Measurements from ENCODE around the gene DSC1. TPM values are rescaled to one million over a fixed set of nuclear protein-coding genes. Genes with fewer than 3 reads are reported as not detected.
"Not testable (repeated sequence)": the region's sequence is repeated elsewhere in the genome, so short reads cannot be mapped to it uniquely, and the experiment has no call there.

DSC1 gene
- total RNA-seq, 2 experiments from 2014 or later, result 0.20 to 0.24 TPM

DNA sequence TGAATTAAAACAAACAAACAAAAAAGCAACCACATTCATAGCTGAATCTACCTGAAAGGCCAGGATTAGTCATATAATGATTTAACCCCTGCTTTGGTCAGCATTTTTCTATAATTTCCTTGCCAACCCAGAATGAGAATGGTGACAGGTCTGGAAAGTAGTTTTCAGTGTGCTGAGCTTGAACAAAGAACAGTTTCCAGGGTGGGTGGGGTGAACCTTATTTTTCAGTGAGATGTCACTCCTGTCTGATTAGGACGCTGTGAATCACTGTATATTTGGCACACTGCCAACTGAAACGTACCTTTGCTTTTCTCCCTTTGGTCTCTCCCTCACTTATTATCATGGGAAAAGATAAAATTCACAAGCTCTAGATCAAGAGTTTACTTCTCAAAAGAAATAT lies 35.0 kb upstream of the DSC1 start:
- CTCF ChIA-PET, result no interaction called here

DNA sequence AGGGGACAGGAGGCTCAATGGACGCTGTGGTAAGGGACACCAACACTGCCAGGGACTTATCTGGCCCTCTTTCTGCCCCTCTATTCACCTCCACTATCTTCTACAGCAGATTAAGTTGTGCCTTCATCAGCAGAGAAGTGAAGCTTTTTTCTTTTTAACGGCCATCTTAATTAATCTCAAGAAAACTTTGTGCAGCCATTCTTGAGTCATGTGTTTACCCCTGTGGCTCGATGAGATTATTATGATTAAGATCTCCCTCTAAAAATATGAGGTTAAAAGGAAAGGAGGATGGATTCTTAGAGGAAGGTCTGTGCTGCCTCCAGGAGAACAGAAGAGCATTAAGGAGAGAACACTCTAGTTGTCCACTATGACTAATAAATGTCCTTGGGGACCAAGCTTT lies 32.4 kb upstream of the DSC1 start:
- H3K4me1 Mint-ChIP-seq (ENCODE audit: low read depth), result peaks cover 3% of the 10 kb centered on the region
- no peaks in the 10 kb centered on the region for H3K27me3 Mint-ChIP-seq (ENCODE audit: low read depth)
- CTCF ChIA-PET, result interaction anchor here (0.6 kb wide), 1 partner anchor 35 kb away, joined by 3 read pairs; no protein-coding TSS in a partner anchor
- intact Hi-C loops (cut with micrococcal nuclease), result no loop called here
- H3K4me3 Mint-ChIP-seq, result no peak overlapping the region
- no peak overlapping the region for H3K27ac Mint-ChIP-seq
- no peak for DNase-seq
- no peaks in the 10 kb centered on the region for H3K9me3 Mint-ChIP-seq
- no peaks in the 10 kb centered on the region for H3K36me3 Mint-ChIP-seq (ENCODE audit: low read depth)

More for the DNA sequence above, 35.0 kb upstream of the DSC1 start:
- Mint-ChIP-seq H3K4me1 (ENCODE audit: low read depth) (peaks cover 3% of the 10 kb centered on the region), H3K4me3 (no peak overlapping the region), H3K27me3 (ENCODE audit: low read depth) (no peaks in the 10 kb centered on the region), H3K36me3 (ENCODE audit: low read depth) (no peaks in the 10 kb centered on the region), H3K27ac (no peak overlapping the region), H3K9me3 (no peaks in the 10 kb centered on the region)
- no peak for DNase-seq
- intact Hi-C loops (cut with micrococcal nuclease), result no loop called here

DNA sequence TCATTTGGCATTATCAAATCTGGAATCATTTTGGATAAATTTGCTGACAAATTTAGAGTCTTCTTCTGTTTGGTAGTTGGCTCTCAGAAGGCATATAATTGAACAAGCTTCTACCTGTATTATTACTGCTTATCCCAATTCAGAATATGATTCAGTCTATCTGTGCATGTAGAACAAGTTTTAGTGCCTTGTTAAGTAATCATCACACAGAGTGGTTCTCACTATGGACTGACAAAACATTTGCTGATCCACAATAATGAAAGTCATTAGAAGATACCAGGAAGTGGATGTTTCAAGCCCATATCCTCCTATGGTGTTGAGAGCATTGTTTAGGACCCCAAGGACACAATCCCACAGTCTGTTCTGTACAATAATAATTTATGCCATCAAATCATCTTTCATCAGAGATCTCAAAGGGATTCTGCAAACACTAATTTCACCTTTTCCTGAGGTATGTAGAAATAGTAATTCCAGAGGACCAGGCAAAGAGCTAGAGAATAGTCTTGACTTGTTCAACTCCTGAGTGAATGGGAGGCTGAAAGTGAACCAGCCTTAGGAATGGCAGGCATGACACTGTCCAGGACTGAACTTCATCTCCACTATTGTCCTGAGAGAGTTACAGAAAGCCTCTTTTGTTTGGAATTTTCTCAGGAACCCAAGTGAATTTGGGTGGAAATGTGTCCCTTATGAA lies 29.6 kb upstream of the DSC1 start:
- CTCF ChIA-PET, result no interaction called here
- intact Hi-C loops (cut with micrococcal nuclease), result no loop called here
- no peaks in the 10 kb centered on the region for H3K9me3 Mint-ChIP-seq
- no peaks in the 10 kb centered on the region for H3K36me3 Mint-ChIP-seq (ENCODE audit: low read depth)
- no peak overlapping the region for H3K4me3 Mint-ChIP-seq
- no peak overlapping the region for H3K27ac Mint-ChIP-seq
- peaks cover 3% of the 10 kb centered on the region for H3K4me1 Mint-ChIP-seq (ENCODE audit: low read depth)
- H3K27me3 Mint-ChIP-seq (ENCODE audit: low read depth), result no peaks in the 10 kb centered on the region
- DNase-seq, result no peak

DNA sequence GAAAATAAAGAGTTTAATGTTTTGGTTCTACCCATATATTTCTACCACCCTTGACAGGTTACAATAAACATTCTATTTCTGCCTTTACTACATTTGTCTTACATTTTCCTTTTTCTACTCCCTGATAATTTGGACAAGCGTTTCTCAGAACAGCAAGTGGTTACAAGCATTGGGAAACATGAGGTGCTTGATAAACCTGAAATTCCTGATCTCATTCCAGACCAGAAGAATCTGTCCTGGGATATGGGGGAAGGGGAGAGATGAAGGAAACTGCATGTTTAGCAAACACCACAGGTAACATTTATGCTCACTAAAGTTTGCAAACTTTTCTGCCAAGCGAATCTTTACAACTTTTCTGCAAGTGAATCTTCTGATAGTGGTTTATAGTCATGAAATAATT lies 28.3 kb upstream of the DSC1 start:
- no peak overlapping the region for H3K27ac Mint-ChIP-seq
- no peaks in the 10 kb centered on the region for H3K9me3 Mint-ChIP-seq
- CTCF ChIA-PET, result no interaction called here
- DNase-seq, result no peak
- intact Hi-C loops (cut with micrococcal nuclease), result no loop called here
- no peaks in the 10 kb centered on the region for H3K27me3 Mint-ChIP-seq (ENCODE audit: low read depth)
- peaks cover 3% of the 10 kb centered on the region for H3K4me1 Mint-ChIP-seq (ENCODE audit: low read depth)
- no peak overlapping the region for H3K4me3 Mint-ChIP-seq
- no peaks in the 10 kb centered on the region for H3K36me3 Mint-ChIP-seq (ENCODE audit: low read depth)

DNA sequence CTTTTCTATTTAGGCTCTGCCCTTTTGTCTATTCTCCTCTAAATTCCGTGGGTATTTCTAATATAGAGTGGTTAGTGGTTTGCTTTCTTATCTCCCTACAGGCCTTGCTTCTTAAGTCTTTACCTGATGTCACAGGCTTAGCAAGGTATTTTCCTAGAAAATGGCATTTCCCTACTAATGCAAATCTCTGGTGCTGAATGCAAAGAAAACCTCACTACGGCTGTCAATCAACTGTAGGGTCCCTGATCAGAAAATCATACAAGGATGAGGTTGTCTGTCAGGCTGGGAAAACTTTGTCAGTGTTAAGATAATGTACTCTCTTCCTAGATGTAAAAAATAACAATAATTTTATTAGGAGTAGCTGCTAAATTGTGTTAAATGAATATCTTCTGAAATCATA lies 27.1 kb upstream of the DSC1 start:
- CTCF ChIA-PET, result no interaction called here

DNA sequence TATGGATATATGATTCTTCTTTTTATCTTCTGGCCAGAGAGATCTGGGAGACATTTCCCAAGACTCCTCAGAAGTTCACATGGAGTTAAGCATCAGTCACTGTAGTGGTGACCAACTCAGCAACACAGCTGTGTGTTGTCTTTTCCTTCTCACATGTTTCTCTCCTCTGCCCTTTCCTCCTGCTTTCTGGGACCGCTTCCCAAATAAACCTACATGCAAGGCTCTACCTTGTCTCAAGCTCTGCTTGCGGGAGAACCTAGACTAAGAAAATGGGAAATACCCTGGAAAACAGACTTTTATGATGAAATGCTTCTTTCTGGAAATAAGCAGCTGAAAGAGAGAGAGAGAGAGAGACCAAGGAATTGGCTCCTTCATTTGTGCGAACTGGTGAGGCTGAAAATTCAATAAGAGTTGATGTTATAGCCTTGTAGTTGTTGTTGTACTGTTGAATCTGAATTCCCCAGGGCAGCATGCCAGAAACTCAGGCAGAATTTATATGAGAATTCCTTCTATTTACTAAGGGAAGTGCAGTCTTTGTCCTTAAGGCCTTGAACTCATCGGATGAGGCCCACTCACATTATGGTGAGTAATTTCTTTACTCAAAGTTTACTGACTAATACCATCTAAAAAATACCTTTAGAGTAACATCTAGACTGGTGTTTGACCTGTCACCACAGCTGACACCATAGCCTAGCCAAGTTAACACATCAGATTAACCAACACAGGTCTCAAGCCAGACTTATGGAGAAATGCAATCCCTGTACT lies 22.7 kb upstream of the DSC1 start:
- CTCF ChIA-PET, result no interaction called here
- no peaks in the 10 kb centered on the region for H3K27me3 Mint-ChIP-seq (ENCODE audit: low read depth)
- H3K4me3 Mint-ChIP-seq, result no peak overlapping the region
- no peaks in the 10 kb centered on the region for H3K4me1 Mint-ChIP-seq (ENCODE audit: low read depth)
- intact Hi-C loops (cut with micrococcal nuclease), result no loop called here
- no peak overlapping the region for H3K27ac Mint-ChIP-seq
- H3K9me3 Mint-ChIP-seq, result peaks cover 3% of the 10 kb centered on the region
- no peaks in the 10 kb centered on the region for H3K36me3 Mint-ChIP-seq (ENCODE audit: low read depth)
- no peak for DNase-seq

More for the DNA sequence above, 27.1 kb upstream of the DSC1 start:
- no peak for DNase-seq
- no peaks in the 10 kb centered on the region for H3K27me3 Mint-ChIP-seq (ENCODE audit: low read depth)
- H3K27ac Mint-ChIP-seq, result no peak overlapping the region
- H3K4me3 Mint-ChIP-seq, result no peak overlapping the region
- H3K4me1 Mint-ChIP-seq (ENCODE audit: low read depth), result peaks cover 3% of the 10 kb centered on the region
- H3K36me3 Mint-ChIP-seq (ENCODE audit: low read depth), result no peaks in the 10 kb centered on the region
- no peaks in the 10 kb centered on the region for H3K9me3 Mint-ChIP-seq
- intact Hi-C loops (cut with micrococcal nuclease), result no loop called here

DNA sequence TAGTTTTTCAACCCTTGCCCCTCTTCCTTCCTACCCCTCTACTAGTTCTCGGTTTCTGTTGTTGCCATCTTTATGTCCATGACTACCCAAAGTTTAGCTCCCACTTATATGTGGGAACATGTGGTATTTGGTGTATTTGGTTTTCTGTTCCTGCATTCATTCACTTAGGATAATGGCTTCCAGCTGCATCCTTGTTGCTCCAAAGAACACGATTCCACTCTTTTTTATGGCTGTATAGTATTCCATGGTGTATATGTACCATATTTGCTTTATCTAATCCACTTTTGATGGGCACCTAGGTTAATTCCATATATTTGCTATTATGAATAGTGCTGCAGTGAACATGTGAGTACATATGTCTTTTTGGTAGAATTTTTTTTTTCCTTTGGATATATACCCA lies 20.6 kb upstream of the DSC1 start:
- H3K4me1 Mint-ChIP-seq (ENCODE audit: low read depth), result no peaks in the 10 kb centered on the region
- no peaks in the 10 kb centered on the region for H3K36me3 Mint-ChIP-seq (ENCODE audit: low read depth)
- no peaks in the 10 kb centered on the region for H3K27me3 Mint-ChIP-seq (ENCODE audit: low read depth)
- peaks cover 5% of the 10 kb centered on the region for H3K9me3 Mint-ChIP-seq
- intact Hi-C loops (cut with micrococcal nuclease), result no loop called here
- CTCF ChIA-PET, result no interaction called here
- DNase-seq, result no peak
- H3K4me3 Mint-ChIP-seq, result no peak overlapping the region
- H3K27ac Mint-ChIP-seq, result no peak overlapping the region

DNA sequence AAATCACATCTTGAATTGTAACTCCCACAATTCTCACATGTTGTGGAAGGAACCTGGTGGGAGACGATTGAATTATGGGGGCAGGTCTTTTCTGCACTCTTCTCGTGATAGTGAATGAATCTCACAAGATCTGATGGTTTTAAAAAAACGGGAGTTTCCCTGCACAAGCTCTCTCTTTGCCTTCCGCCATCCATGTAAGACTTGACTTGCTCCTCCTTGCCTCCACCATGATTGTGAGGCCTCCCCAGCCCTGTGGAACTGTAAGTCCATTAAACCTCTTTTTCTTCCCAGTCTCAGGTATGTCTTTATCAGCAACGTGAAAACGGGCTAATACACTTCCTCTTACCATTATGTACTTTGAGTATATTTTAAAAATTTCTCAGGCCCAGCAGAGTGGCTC lies 14.7 kb upstream of the DSC1 start:
- CTCF ChIA-PET; intact Hi-C loops (cut with micrococcal nuclease); H3K27ac Mint-ChIP-seq; H3K4me1 Mint-ChIP-seq (ENCODE audit: low read depth); H3K9me3 Mint-ChIP-seq; H3K36me3 Mint-ChIP-seq (ENCODE audit: low read depth); H3K27me3 Mint-ChIP-seq (ENCODE audit: low read depth); H3K4me3 Mint-ChIP-seq; DNase-seq: not testable (repeated sequence)

DNA sequence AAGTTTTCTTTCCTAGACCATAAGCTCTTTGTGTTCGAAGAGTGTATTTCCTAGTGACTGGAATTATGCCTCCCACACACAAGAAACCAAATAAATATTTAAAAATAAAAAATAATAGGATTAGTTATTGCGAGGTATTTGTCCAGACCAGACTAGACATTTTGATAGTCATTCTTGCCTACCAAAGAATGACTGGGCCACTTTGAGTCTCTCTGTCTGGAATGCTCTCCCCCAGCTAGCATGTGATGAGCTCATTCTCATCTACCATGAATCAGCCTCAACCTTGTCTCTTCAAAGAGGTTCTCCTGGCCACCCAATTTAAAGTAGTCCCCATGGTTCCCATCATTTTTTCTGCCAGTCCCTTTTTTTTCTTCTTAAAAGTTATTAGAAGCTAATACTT lies 13.9 kb upstream of the DSC1 start:
- Mint-ChIP-seq H3K4me1 (ENCODE audit: low read depth) (no peaks in the 10 kb centered on the region), H3K36me3 (ENCODE audit: low read depth) (no peaks in the 10 kb centered on the region), H3K4me3 (no peak overlapping the region), H3K27ac (no peak overlapping the region), H3K9me3 (peaks cover 4% of the 10 kb centered on the region), H3K27me3 (ENCODE audit: low read depth) (no peaks in the 10 kb centered on the region)
- CTCF ChIA-PET, result no interaction called here
- no peak for DNase-seq
- intact Hi-C loops (cut with micrococcal nuclease), result no loop called here

DNA sequence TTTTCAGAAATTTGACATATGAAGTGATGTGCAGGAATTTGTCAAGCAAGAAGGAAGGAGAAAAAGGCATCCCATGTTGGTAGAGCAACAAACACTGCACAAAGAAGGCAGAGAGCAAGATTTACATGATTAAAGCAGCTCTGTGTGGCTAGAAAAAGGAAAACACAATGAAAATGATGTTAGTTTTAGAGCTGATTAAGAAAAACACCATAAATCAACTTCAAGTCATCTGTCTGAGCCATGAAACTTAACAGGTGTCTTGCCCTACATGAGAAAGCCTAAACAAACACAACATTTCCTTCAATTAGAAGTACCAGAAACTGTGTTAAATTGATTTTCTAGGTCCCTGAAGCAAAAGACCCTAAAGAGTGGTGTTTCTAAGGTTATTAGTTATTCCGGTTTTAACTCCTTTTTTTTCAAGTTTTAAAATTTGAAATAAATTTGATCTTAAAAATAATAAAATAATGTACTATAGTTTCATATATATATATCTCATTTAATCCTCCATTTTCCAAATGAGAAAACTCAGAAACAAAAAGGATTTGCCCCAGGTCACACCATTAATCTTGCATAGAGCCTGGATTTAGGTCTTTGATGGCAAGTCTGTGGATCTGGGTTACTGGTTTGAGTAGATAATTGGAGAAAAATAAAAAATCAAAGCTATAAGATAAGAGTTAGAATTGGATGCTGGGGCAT lies 8.6 kb upstream of the DSC1 start:
- no peak overlapping the region for H3K4me3 Mint-ChIP-seq
- DNase-seq, result no peak
- H3K36me3 Mint-ChIP-seq (ENCODE audit: low read depth), result no peaks in the 10 kb centered on the region
- peaks cover 3% of the 10 kb centered on the region for H3K9me3 Mint-ChIP-seq
- CTCF ChIA-PET, result no interaction called here
- no peaks in the 10 kb centered on the region for H3K27me3 Mint-ChIP-seq (ENCODE audit: low read depth)
- no peak overlapping the region for H3K27ac Mint-ChIP-seq
- H3K4me1 Mint-ChIP-seq (ENCODE audit: low read depth), result peaks cover 2% of the 10 kb centered on the region
- intact Hi-C loops (cut with micrococcal nuclease), result no loop called here

DNA sequence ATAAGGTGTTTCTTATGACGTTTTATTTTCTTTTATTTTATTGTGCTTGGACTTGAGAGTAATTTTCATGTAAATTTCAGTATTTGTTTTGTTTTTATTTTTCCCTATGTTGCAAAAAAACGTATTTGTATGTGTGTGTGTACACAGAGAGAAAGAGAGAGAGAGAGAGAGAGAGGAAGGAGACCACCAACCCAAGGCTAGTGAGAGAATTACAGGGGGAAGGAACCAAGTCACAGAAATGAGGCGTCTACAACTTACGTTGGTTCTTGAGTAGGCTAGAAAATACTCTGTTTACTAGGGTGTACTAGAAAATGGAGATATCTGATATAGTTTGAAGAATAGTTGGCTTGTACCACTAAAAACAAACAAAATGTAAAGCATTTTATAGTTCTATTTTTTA lies 7.7 kb upstream of the DSC1 start:
- no peak overlapping the region for H3K4me3 Mint-ChIP-seq
- H3K27ac Mint-ChIP-seq, result no peak overlapping the region
- peaks cover 2% of the 10 kb centered on the region for H3K4me1 Mint-ChIP-seq (ENCODE audit: low read depth)
- CTCF ChIA-PET, result no interaction called here
- no peak for DNase-seq
- H3K36me3 Mint-ChIP-seq (ENCODE audit: low read depth), result no peaks in the 10 kb centered on the region
- intact Hi-C loops (cut with micrococcal nuclease), result no loop called here
- H3K27me3 Mint-ChIP-seq (ENCODE audit: low read depth), result no peaks in the 10 kb centered on the region
- H3K9me3 Mint-ChIP-seq, result peaks cover 3% of the 10 kb centered on the region

DNA sequence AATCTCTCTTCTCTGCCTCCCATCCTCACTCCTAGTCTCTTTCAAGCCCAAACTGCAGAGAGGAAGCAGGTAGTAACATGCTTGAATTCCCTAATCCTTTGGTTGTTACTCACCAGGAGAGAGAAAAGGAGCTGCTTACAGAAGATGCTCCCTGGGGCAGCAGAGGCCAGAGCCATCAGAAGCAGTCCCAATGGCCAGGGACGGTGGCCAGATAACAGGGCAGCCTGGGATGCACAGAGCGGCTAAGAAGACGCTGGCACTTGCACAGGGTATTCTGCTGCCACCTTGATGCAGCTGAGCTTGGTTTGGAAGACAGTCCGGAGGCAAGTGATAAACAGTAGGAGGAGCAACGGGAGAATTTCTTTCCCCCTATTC lies 250 bp downstream of the DSC1 start:
- H3K27ac Mint-ChIP-seq, result peak overlapping the region; percentile 20
- CTCF ChIA-PET, result interaction anchor here (0.7 to 2.0 kb wide), 2 partner anchors 10 to 458 kb away, joined by 3 to 4 read pairs; no protein-coding TSS in a partner anchor
- no peaks in the 10 kb centered on the region for H3K27me3 Mint-ChIP-seq (ENCODE audit: low read depth)
- no peaks in the 10 kb centered on the region for H3K36me3 Mint-ChIP-seq (ENCODE audit: low read depth)
- H3K9me3 Mint-ChIP-seq, result peaks cover 3% of the 10 kb centered on the region
- intact Hi-C loops (cut with micrococcal nuclease), result no loop called here
- peak; percentile 7 for DNase-seq
- peak overlapping the region; percentile 52 for H3K4me3 Mint-ChIP-seq
- no peaks in the 10 kb centered on the region for H3K4me1 Mint-ChIP-seq (ENCODE audit: low read depth)

Measured in activated naive CD4-positive, alpha-beta T cell treated with anti-CD3 and anti-CD28 coated beads for 36 hours (primary cell).